Smooth muscle cell (in vitro differentiated cells): ENCODE measurements around the gene RASGRF2. TPM values are rescaled to one million over a fixed set of nuclear protein-coding genes. Genes with fewer than 3 reads are reported as not detected.

Experiments
- DNase-seq: peaks from one replicate; lab custom pipeline; 2025; ENCODE audit not compliant: unreplicated experiment; lab: John Stamatoyannopoulos, UW
- H2AFZ ChIP-seq: fragments of 200-600 bp; sonication (generic); 2 replicates; pipeline ENCODE4 v1.6.0; 2016; ENCODE audit warnings: antibody characterized with exemption, low read depth, mild to moderate bottlenecking
- H3F3A ChIP-seq: fragments of 200-600 bp; sonication (generic); 2 replicates; pipeline ENCODE4 v1.6.0; 2017; ENCODE audit warnings: antibody characterized with exemption, low read depth
- H3K27ac ChIP-seq: fragments of 200-600 bp; sonication (generic); 2 replicates; pipeline ENCODE4 v1.5.1; 2016; ENCODE audit warnings: low read depth, mild to moderate bottlenecking
- H3K27me3 ChIP-seq: fragments of 200-600 bp; sonication (generic); 2 replicates; pipeline ENCODE4 v1.6.1; 2016; ENCODE audit warnings: low read depth, mild to moderate bottlenecking
- H3K36me3 ChIP-seq: fragments of 200-600 bp; sonication (generic); 2 replicates; pipeline ENCODE4 v1.5.1; 2016; ENCODE audit warnings: low read depth
- H3K4me1 ChIP-seq: fragments of 200-600 bp; sonication (generic); 2 replicates; pipeline ENCODE4 v1.5.1; 2016; ENCODE audit warnings: low read depth
- H3K4me2 ChIP-seq: fragments of 200-600 bp; sonication (generic); 2 replicates; pipeline ENCODE4 v1.6.0; 2016; ENCODE audit warnings: mild to moderate bottlenecking
- H3K4me3 ChIP-seq: fragments of 200-600 bp; sonication (generic); 2 replicates; pipeline ENCODE4 v1.5.1; 2016; ENCODE audit warnings: mild to moderate bottlenecking
- H3K79me2 ChIP-seq: fragments of 200-600 bp; sonication (generic); 2 replicates; pipeline ENCODE4 v1.6.0; 2016; ENCODE audit warnings: low read depth, mild to moderate bottlenecking
- H3K9ac ChIP-seq: fragments of 200-600 bp; sonication (generic); 2 replicates; pipeline ENCODE4 v1.6.0; 2016; ENCODE audit warnings: low read depth
- H3K9me3 ChIP-seq: fragments of 200-600 bp; sonication (generic); replicated peaks from 2 replicates; pipeline ENCODE4 v1.5.1; 2016; ENCODE audit warnings: low read depth
- H4K20me1 ChIP-seq: fragments of 200-600 bp; sonication (generic); 2 replicates; pipeline ENCODE4 v1.6.0; 2016; ENCODE audit warnings: low read depth
- CTCF ChIP-seq: fragments of 200-600 bp; sonication (generic); IDR thresholded peaks from 2 replicates; pipeline ENCODE4 v1.5.1; 2017; ENCODE audit warnings: borderline replicate concordance, mild to moderate bottlenecking, antibody characterized with exemption; ENCODE audit not compliant: insufficient read depth, poor library complexity, severe bottlenecking
- WGBS: methylation state at CpG from one replicate; pipeline ENCODE4 v1.1.7; 2016; ENCODE audit warnings: low lambda C conversion rate; 5-methylcytosine and 5-hydroxymethylcytosine counted together
- polyA plus RNA-seq: library from polyadenylated mRNA; unstranded; fragments of >200 nt; fragmentation: Nextera tagmentation; extraction: Ambion mirVana; gene quantifications from 2 replicates; pipeline ENCODE4 v1.2.1, GENCODE V29; 2016
- total RNA-seq: library from RNA; depleted of rRNA; stranded (reverse); fragments of >200 nt; gene quantifications from 2 replicates; pipeline ENCODE4 v1.2.3, GENCODE V29; 2014

RASGRF2 gene
- total and polyA plus RNA-seq, 2 experiments from 2014 or later: 11.1 to 24.7 TPM

- H3K27me3 ChIP-seq: no peaks in the 10 kb centered on the region
- H2AFZ ChIP-seq: no peak overlapping the region
- no peaks in the 10 kb centered on the region for H3K79me2 ChIP-seq
- H3K9me3 ChIP-seq: no peaks in the 10 kb centered on the region
- 80% methylated on average over 1 of the region's 1 CpG for WGBS
- no peak overlapping the region for H3K4me2 ChIP-seq
- TF ChIP-seq CTCF: no peak
- no peak overlapping the region for H3K4me3 ChIP-seq
- H3F3A ChIP-seq: no peaks in the 10 kb centered on the region
- H4K20me1 ChIP-seq: no peaks in the 10 kb centered on the region
- no peak overlapping the region for H3K9ac ChIP-seq
- no peak for DNase-seq
- H3K4me1 ChIP-seq: no peaks in the 10 kb centered on the region
- H3K36me3 ChIP-seq: no peaks in the 10 kb centered on the region
- no peak overlapping the region for H3K27ac ChIP-seq
Measured at GRCh38 chr5:80941496-80941895, 18.7 kb upstream of the RASGRF2 start.

- DNase-seq: no peak
Measured at GRCh38 chr5:80951366-80951765, 8.8 kb upstream of the RASGRF2 start.

GRCh38 chr5:80953587-80953986, 6.6 kb upstream of the RASGRF2 start:
- no peak overlapping the region for H3K4me2 ChIP-seq
- peaks cover 12% of the 10 kb centered on the region for H3K27me3 ChIP-seq
- no peak overlapping the region for H3K9ac ChIP-seq
- no peaks in the 10 kb centered on the region for H4K20me1 ChIP-seq
- no peak overlapping the region for H2AFZ ChIP-seq
- H3K27ac ChIP-seq: no peak overlapping the region
- H3K9me3 ChIP-seq: no peaks in the 10 kb centered on the region
- no peaks in the 10 kb centered on the region for H3K36me3 ChIP-seq
- H3K79me2 ChIP-seq: no peaks in the 10 kb centered on the region
- peaks cover 8% of the 10 kb centered on the region for H3K4me1 ChIP-seq
- no peak for TF ChIP-seq CTCF
- no peak for DNase-seq
- no peak overlapping the region for H3K4me3 ChIP-seq
- no peaks in the 10 kb centered on the region for H3F3A ChIP-seq
- WGBS: 96% methylated on average over 5 of the region's 5 CpGs

More at GRCh38 chr5:80951366-80951765, 8.8 kb upstream of the RASGRF2 start:
- Histone ChIP-seq H3K36me3 (no peaks in the 10 kb centered on the region), H4K20me1 (no peaks in the 10 kb centered on the region), H3K27ac (no peak overlapping the region), H3F3A (no peaks in the 10 kb centered on the region), H3K9ac (no peak overlapping the region), H3K27me3 (no peaks in the 10 kb centered on the region), H2AFZ (no peak overlapping the region), H3K4me1 (peaks cover 1% of the 10 kb centered on the region), H3K4me3 (no peak overlapping the region), H3K4me2 (no peak overlapping the region), H3K9me3 (no peaks in the 10 kb centered on the region), H3K79me2 (no peaks in the 10 kb centered on the region)
- 77% methylated on average over 5 of the region's 5 CpGs for WGBS
- no peak for TF ChIP-seq CTCF

- Histone ChIP-seq H3K4me2 (no peak overlapping the region), H3K9ac (no peak overlapping the region), H3K9me3 (no peaks in the 10 kb centered on the region), H3K79me2 (no peaks in the 10 kb centered on the region), H3K4me1 (peaks cover 8% of the 10 kb centered on the region), H3K27ac (no peak overlapping the region), H3F3A (no peaks in the 10 kb centered on the region), H3K4me3 (no peak overlapping the region), H3K36me3 (no peaks in the 10 kb centered on the region), H4K20me1 (no peaks in the 10 kb centered on the region), H3K27me3 (peaks cover 24% of the 10 kb centered on the region), H2AFZ (no peak overlapping the region)
- no peak for DNase-seq
- no peak for TF ChIP-seq CTCF
- WGBS: 96% methylated on average over 2 of the region's 2 CpGs
Measured at GRCh38 chr5:80955082-80955590, 5.0 kb upstream of the RASGRF2 start.
